Endodermal cell (in vitro differentiated cells): ENCODE data around the gene BEND7. TPM values are rescaled to one million over a fixed set of nuclear protein-coding genes. Genes with fewer than 3 reads are reported as not detected.

Experiments
- DNase-seq: peaks from one replicate; pipeline ENCODE4 v3.0.0-alpha.2; 2017
- H3K27ac ChIP-seq: 2 replicates; pipeline ENCODE4 v1.5.1; 2013; ENCODE audit warnings: mild to moderate bottlenecking, low read depth, low read length, moderate library complexity
- H3K27me3 ChIP-seq: 2 replicates; pipeline ENCODE4 v1.6.1; 2013; ENCODE audit warnings: mild to moderate bottlenecking, low read length, moderate library complexity; ENCODE audit not compliant: insufficient read depth, control insufficient read depth, poor library complexity, severe bottlenecking
- H3K36me3 ChIP-seq: 2 replicates; pipeline ENCODE4 v1.7.0; 2013; ENCODE audit warnings: mild to moderate bottlenecking, low read length, moderate library complexity; ENCODE audit not compliant: control insufficient read depth, insufficient read depth
- H3K4me1 ChIP-seq: one replicate; pipeline ENCODE4 v1.7.0; 2013; ENCODE audit warnings: low read length; ENCODE audit not compliant: control insufficient read depth, insufficient read depth
- H3K4me3 ChIP-seq: 2 replicates; pipeline ENCODE4 v1.5.1; 2013; ENCODE audit warnings: mild to moderate bottlenecking, low read length, moderate library complexity
- H3K9ac ChIP-seq: 2 replicates; pipeline ENCODE4 v1.6.1; 2013; ENCODE audit warnings: mild to moderate bottlenecking, low read length, moderate library complexity; ENCODE audit not compliant: poor library complexity, severe bottlenecking; ENCODE audit errors: extremely low read depth
- H3K9me3 ChIP-seq: 2 replicates; pipeline ENCODE4 v1.6.1; 2013; ENCODE audit warnings: mild to moderate bottlenecking, low read length, moderate library complexity; ENCODE audit not compliant: control insufficient read depth
- H3K27ac Mint-ChIP-seq: 2 replicates; pipeline ENCODE4 v1.8.0; 2020; ENCODE audit warnings: mixed read lengths
- H3K27me3 Mint-ChIP-seq: 2 replicates; pipeline ENCODE4 v1.8.0; 2021; ENCODE audit warnings: mild to moderate bottlenecking, mixed read lengths; ENCODE audit not compliant: insufficient read depth
- H3K36me3 Mint-ChIP-seq: 2 replicates; pipeline ENCODE4 v1.8.0; 2020; ENCODE audit warnings: low read depth, mixed read lengths
- H3K4me1 Mint-ChIP-seq: 2 replicates; pipeline ENCODE4 v1.8.0; 2020; ENCODE audit warnings: mixed read lengths
- H3K4me3 Mint-ChIP-seq: 2 replicates; pipeline ENCODE4 v1.8.0; 2020; ENCODE audit warnings: mild to moderate bottlenecking, moderate library complexity, mixed read lengths
- H3K9me3 Mint-ChIP-seq: 2 replicates; pipeline ENCODE4 v1.8.0; 2020; ENCODE audit warnings: mild to moderate bottlenecking, mixed read lengths
- WGBS, 2 experiments: methylation state at CpG; one replicate each; pipeline versions ENCODE4 v1.1.5 to v1.1.7; 2013; ENCODE audit warnings: missing lambda C conversion rate in 2 of 2, mixed read lengths in 1 of 2; ENCODE audit not compliant: insufficient coverage in 1 of 2, insufficient read length in 1 of 2; 5-methylcytosine and 5-hydroxymethylcytosine counted together
- total RNA-seq, 2 donors: library from RNA; stranded (reverse); fragmentation: NEBNext Ultra II Directional in 1 of 2; extraction: Animal tissue kit (Norgen Biotek cat#: 25700) in 1 of 2; gene quantifications; 2 replicates in 1 of 2; 3 replicates in 1 of 2; pipeline ENCODE4 v1.2.1, GENCODE V29; 2021
- TF ChIP-seq, protein P1 (sequence below): fragments of 200-600 bp; sonication (generic); conservative IDR thresholded peaks from 2 replicates; pipeline ENCODE4 v1.5.0; 2021; ENCODE audit warnings: antibody characterized with exemption, mild to moderate bottlenecking

The BEND7 gene
- total RNA-seq, 2 donors from 2014 or later: 5.3 to 5.7 TPM

GRCh38 chr10:13483951-13484350, 44.9 kb downstream of the BEND7 start:
- no peak overlapping the region for H3K27ac Mint-ChIP-seq
- Histone ChIP-seq H3K4me3 (no peak overlapping the region), H3K4me1 (no peaks in the 10 kb centered on the region), H3K9me3 (no peaks in the 10 kb centered on the region), H3K27me3 (no peaks in the 10 kb centered on the region), H3K27ac (no peak overlapping the region), H3K9ac (no peak overlapping the region), H3K36me3 (no peaks in the 10 kb centered on the region)
- no peak for DNase-seq
- no peak overlapping the region for H3K4me3 Mint-ChIP-seq
- H3K36me3 Mint-ChIP-seq: no peaks in the 10 kb centered on the region
- TF ChIP-seq, protein P1, sequence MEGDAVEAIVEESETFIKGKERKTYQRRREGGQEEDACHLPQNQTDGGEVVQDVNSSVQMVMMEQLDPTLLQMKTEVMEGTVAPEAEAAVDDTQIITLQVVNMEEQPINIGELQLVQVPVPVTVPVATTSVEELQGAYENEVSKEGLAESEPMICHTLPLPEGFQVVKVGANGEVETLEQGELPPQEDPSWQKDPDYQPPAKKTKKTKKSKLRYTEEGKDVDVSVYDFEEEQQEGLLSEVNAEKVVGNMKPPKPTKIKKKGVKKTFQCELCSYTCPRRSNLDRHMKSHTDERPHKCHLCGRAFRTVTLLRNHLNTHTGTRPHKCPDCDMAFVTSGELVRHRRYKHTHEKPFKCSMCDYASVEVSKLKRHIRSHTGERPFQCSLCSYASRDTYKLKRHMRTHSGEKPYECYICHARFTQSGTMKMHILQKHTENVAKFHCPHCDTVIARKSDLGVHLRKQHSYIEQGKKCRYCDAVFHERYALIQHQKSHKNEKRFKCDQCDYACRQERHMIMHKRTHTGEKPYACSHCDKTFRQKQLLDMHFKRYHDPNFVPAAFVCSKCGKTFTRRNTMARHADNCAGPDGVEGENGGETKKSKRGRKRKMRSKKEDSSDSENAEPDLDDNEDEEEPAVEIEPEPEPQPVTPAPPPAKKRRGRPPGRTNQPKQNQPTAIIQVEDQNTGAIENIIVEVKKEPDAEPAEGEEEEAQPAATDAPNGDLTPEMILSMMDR: no peak
- no peaks in the 10 kb centered on the region for H3K9me3 Mint-ChIP-seq
- peaks cover 1% of the 10 kb centered on the region for H3K4me1 Mint-ChIP-seq
- WGBS, 2 experiments: 83 to 94% methylated on average over 4 to 9 of the region's 9 CpGs
- no peaks in the 10 kb centered on the region for H3K27me3 Mint-ChIP-seq

DNA sequence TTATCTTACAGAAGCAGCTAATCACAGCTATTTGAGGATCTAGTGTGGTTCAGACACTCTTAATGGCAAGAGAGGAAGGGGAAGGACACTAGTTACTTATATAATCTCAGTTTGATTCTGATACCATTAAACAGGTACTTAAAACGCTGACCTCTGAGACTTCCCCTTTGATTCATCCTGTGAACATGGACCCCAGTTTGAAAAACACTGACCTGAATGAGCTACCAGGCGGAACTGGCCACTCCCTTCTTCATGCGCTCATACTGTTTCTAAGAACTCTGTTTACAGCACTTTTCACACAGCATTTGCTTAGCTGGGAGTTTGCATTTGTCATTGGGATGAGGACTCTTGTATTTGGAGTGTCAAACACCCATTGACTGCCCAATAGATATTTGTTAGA, 45.7 kb downstream of the BEND7 start:
- Histone ChIP-seq H3K36me3 (no peaks in the 10 kb centered on the region), H3K9ac (no peak overlapping the region), H3K4me3 (no peak overlapping the region), H3K4me1 (no peaks in the 10 kb centered on the region), H3K27ac (no peak overlapping the region), H3K9me3 (no peaks in the 10 kb centered on the region), H3K27me3 (no peaks in the 10 kb centered on the region)
- no peak for DNase-seq
- no peaks in the 10 kb centered on the region for H3K36me3 Mint-ChIP-seq
- no peak overlapping the region for H3K27ac Mint-ChIP-seq
- 82 to 83% methylated on average over 2 to 3 of the region's 3 CpGs for WGBS, 2 experiments
- no peaks in the 10 kb centered on the region for H3K9me3 Mint-ChIP-seq
- H3K27me3 Mint-ChIP-seq: no peaks in the 10 kb centered on the region
- no peak overlapping the region for H3K4me3 Mint-ChIP-seq
- peaks cover 1% of the 10 kb centered on the region for H3K4me1 Mint-ChIP-seq
- TF ChIP-seq, protein P1: no peak

- Mint-ChIP-seq H3K4me1 (peaks cover 1% of the 10 kb centered on the region), H3K36me3 (no peaks in the 10 kb centered on the region), H3K27ac (no peak overlapping the region), H3K27me3 (no peaks in the 10 kb centered on the region), H3K4me3 (no peak overlapping the region), H3K9me3 (no peaks in the 10 kb centered on the region)
- no peak overlapping the region for H3K9ac ChIP-seq
- no peak overlapping the region for H3K27ac ChIP-seq
- H3K4me1 ChIP-seq: no peaks in the 10 kb centered on the region
- TF ChIP-seq, protein P1: no peak
- 94 to 98% methylated on average over 8 to 10 of the region's 10 CpGs for WGBS, 2 experiments
- no peak overlapping the region for H3K4me3 ChIP-seq
- H3K27me3 ChIP-seq: no peaks in the 10 kb centered on the region
- no peaks in the 10 kb centered on the region for H3K9me3 ChIP-seq
- no peak for DNase-seq
- no peaks in the 10 kb centered on the region for H3K36me3 ChIP-seq
Observed at GRCh38 chr10:13481690-13482089, 47.1 kb downstream of the BEND7 start.
